ENCODE results near the gene CLDN3. TPM values are rescaled to one million over a fixed set of nuclear protein-coding genes. Genes with fewer than 3 reads are reported as not detected.

The CLDN3 gene
- 2.7 TPM in 1 of 2 replicates, not detected in the other for total RNA-seq

GRCh38 chr7:73770002-73770859, at the start of gene CLDN3:
Gene CLDN3, minus strand, starts transcription at chr7:73770270. Its CDS starts 221 bp downstream, at chr7:73770049.

GRCh38 chr7:73738612-73739386, 31.3 kb downstream of the CLDN3 start, which contains the start of gene ABHD11:
Gene ABHD11, minus strand, starts transcription at chr7:73738802. Its CDS starts 32 bp downstream, at chr7:73738770.

Other genes starting within 250 kb of the CLDN3 start
- gene BAZ1B, start 248.0 kb downstream of the CLDN3 start, total RNA-seq: 41.8 and 42.2 TPM in 2 replicates
- 19.0 and 20.0 TPM in 2 replicates for gene BCL7B, start 212.6 kb downstream of the CLDN3 start, total RNA-seq
- gene TBL2, start 191.7 kb downstream of the CLDN3 start, total RNA-seq: 65.2 and 100 TPM in 2 replicates
- gene MLXIPL, start 145.7 kb downstream of the CLDN3 start, total RNA-seq: not detected in 2 replicates
- gene VPS37D, start 102.4 kb downstream of the CLDN3 start, total RNA-seq: 2.6 and 7.2 TPM in 2 replicates
- gene DNAJC30, start 86.8 kb downstream of the CLDN3 start, total RNA-seq: 0.72 and 1.1 TPM in 2 replicates
- 40.7 and 44.5 TPM in 2 replicates for gene BUD23, start 86.7 kb downstream of the CLDN3 start, total RNA-seq
- 6.7 and 8.1 TPM in 2 replicates for gene STX1A, start 50.6 kb downstream of the CLDN3 start, total RNA-seq
- 3.8 and 29.6 TPM in 2 replicates for gene ABHD11, start 31.5 kb downstream of the CLDN3 start, total RNA-seq
- gene CLDN4, start 60.7 kb upstream of the CLDN3 start, total RNA-seq: 60.3 and 251 TPM in 2 replicates
- 6.3 TPM in 1 of 2 replicates, not detected in the other for gene METTL27, start 72.2 kb upstream of the CLDN3 start, total RNA-seq
- gene TMEM270, start 90.9 kb upstream of the CLDN3 start, total RNA-seq: not detected in 2 replicates